MM.1S (cell line): Measurements from ENCODE around the gene XPOT.

Experiments used
- DNase-seq: peaks from one replicate; pipeline ENCODE4 v3.0.0-alpha.2; 2015
- H2AFZ ChIP-seq: fragments of 300-600 bp; sonication (generic); 2 replicates; pipeline ENCODE4 v1.6.0; 2016; ENCODE audit warnings: antibody characterized with exemption, low read length
- H3F3A ChIP-seq: fragments of 300-600 bp; sonication (generic); 2 replicates; pipeline ENCODE4 v1.6.1; 2016; ENCODE audit warnings: mild to moderate bottlenecking, antibody characterized with exemption, low read length, moderate library complexity, mixed read lengths; ENCODE audit not compliant: insufficient read depth
- H3K27ac ChIP-seq: fragments of 300-600 bp; sonication (generic); 2 replicates; pipeline ENCODE4 v1.5.1; 2016; ENCODE audit warnings: mild to moderate bottlenecking, low read length
- H3K27me3 ChIP-seq: fragments of 300-600 bp; sonication (generic); replicated peaks from 2 replicates; pipeline ENCODE4 v1.6.0; 2016; ENCODE audit warnings: low read length; ENCODE audit not compliant: insufficient read depth
- H3K36me3 ChIP-seq: fragments of 300-600 bp; sonication (generic); replicated peaks from 2 replicates; pipeline ENCODE4 v1.6.1; 2016; ENCODE audit warnings: mild to moderate bottlenecking, low read length, mixed read lengths; ENCODE audit not compliant: insufficient read depth
- H3K4me1 ChIP-seq: fragments of 300-600 bp; sonication (generic); 2 replicates; pipeline ENCODE4 v1.6.1; 2016; ENCODE audit warnings: low read length, mixed read lengths
- H3K4me2 ChIP-seq: fragments of 300-600 bp; sonication (generic); 2 replicates; pipeline ENCODE4 v1.6.0; 2016; ENCODE audit warnings: low read depth, low read length
- H3K4me3 ChIP-seq: fragments of 300-600 bp; sonication (generic); 2 replicates; pipeline ENCODE4 v1.5.1; 2016; ENCODE audit warnings: low read length, mixed read lengths
- H3K79me2 ChIP-seq: fragments of 300-600 bp; sonication (generic); 2 replicates; pipeline ENCODE4 v1.6.1; 2016; ENCODE audit warnings: mixed run types, low read length, mixed read lengths
- H3K9ac ChIP-seq: fragments of 300-600 bp; sonication (generic); 2 replicates; pipeline ENCODE4 v1.6.1; 2016; ENCODE audit warnings: low read length, mixed read lengths
- H3K9me2 ChIP-seq: fragments of 300-600 bp; sonication (generic); replicated peaks from 2 replicates; pipeline ENCODE4 v1.6.1; 2016; ENCODE audit warnings: mild to moderate bottlenecking, low read length, mixed read lengths; ENCODE audit not compliant: insufficient read depth
- H3K9me3 ChIP-seq: fragments of 300-600 bp; sonication (generic); replicated peaks from 2 replicates; pipeline ENCODE4 v1.6.1; 2016; ENCODE audit warnings: mild to moderate bottlenecking, low read length, mixed read lengths; ENCODE audit not compliant: insufficient read depth
- H4K20me1 ChIP-seq: fragments of 300-600 bp; sonication (generic); 2 replicates; pipeline ENCODE4 v1.6.1; 2016; ENCODE audit warnings: mild to moderate bottlenecking, low read length, moderate library complexity, mixed read lengths; ENCODE audit not compliant: insufficient read depth
- CTCF ChIP-seq: fragments of 300-600 bp; sonication (generic); IDR thresholded peaks from 2 replicates; pipeline ENCODE4 v1.5.1; 2016; ENCODE audit warnings: antibody characterized with exemption, low read length, mixed read lengths
- EZH2 ChIP-seq: fragments of 300-600 bp; sonication (generic); optimal IDR thresholded peaks from 2 replicates; pipeline ENCODE3; 2017; ENCODE audit warnings: low read depth, mild to moderate bottlenecking, antibody characterized with exemption, low read length, mixed read lengths
- EZH2phosphoT487 ChIP-seq: fragments of 300-600 bp; sonication (generic); IDR thresholded peaks from 2 replicates; pipeline ENCODE4 v1.6.1; 2018; ENCODE audit warnings: antibody characterized with exemption, low read length

XPOT gene

GRCh38 chr12:64469455-64470142 is 65.4 kb downstream of the XPOT start:
- Histone ChIP-seq H4K20me1 (no peaks in the 10 kb centered on the region), H2AFZ (no peak overlapping the region), H3K9me2 (no peaks in the 10 kb centered on the region), H3K36me3 (peaks cover 7% of the 10 kb centered on the region; the same call in 1 of the 2 replicates), H3K9ac (no peak overlapping the region), H3K9me3 (no peaks in the 10 kb centered on the region), H3K79me2 (peaks cover 12% of the 10 kb centered on the region), H3K4me3 (no peak overlapping the region), H3K27me3 (no peaks in the 10 kb centered on the region), H3K4me1 (no peaks in the 10 kb centered on the region), H3K4me2 (no peak overlapping the region), H3F3A (no peaks in the 10 kb centered on the region), H3K27ac (no peak overlapping the region)
- no peak for DNase-seq
- no peak for TF ChIP-seq EZH2phosphoT487
- TF ChIP-seq EZH2, result no peak
- TF ChIP-seq CTCF, result no peak

GRCh38 chr12:64470495-64470894 is 66.3 kb downstream of the XPOT start:
- H3K4me3 ChIP-seq, result no peak overlapping the region
- no peak overlapping the region for H3K27ac ChIP-seq
- no peaks in the 10 kb centered on the region for H3K9me3 ChIP-seq
- H4K20me1 ChIP-seq, result no peaks in the 10 kb centered on the region
- no peak for DNase-seq
- H3K4me2 ChIP-seq, result no peak overlapping the region
- TF ChIP-seq CTCF, result no peak
- TF ChIP-seq EZH2, result no peak
- TF ChIP-seq EZH2phosphoT487, result no peak
- no peaks in the 10 kb centered on the region for H3K9me2 ChIP-seq
- no peaks in the 10 kb centered on the region for H3K27me3 ChIP-seq
- no peaks in the 10 kb centered on the region for H3K4me1 ChIP-seq
- H3K36me3 ChIP-seq, result peaks cover 14% of the 10 kb centered on the region; the same call in 1 of the 2 replicates
- H3F3A ChIP-seq, result no peaks in the 10 kb centered on the region
- no peak overlapping the region for H3K9ac ChIP-seq
- H2AFZ ChIP-seq, result no peak overlapping the region
- H3K79me2 ChIP-seq, result peaks cover 21% of the 10 kb centered on the region

- H3K4me1 ChIP-seq, result no peaks in the 10 kb centered on the region
- H3K9me3 ChIP-seq, result no peaks in the 10 kb centered on the region
- no peak for TF ChIP-seq EZH2
- no peak for TF ChIP-seq CTCF
- TF ChIP-seq EZH2phosphoT487, result no peak
- H3K27me3 ChIP-seq, result no peaks in the 10 kb centered on the region
- no peak overlapping the region for H3K27ac ChIP-seq
- no peak for DNase-seq
- H2AFZ ChIP-seq, result no peak overlapping the region
- H3K79me2 ChIP-seq, result peaks cover 44% of the 10 kb centered on the region
- H4K20me1 ChIP-seq, result no peaks in the 10 kb centered on the region
- no peak overlapping the region for H3K4me2 ChIP-seq
- peaks cover 17% of the 10 kb centered on the region; the same call in 1 of the 2 replicates for H3K36me3 ChIP-seq
- H3K9me2 ChIP-seq, result no peaks in the 10 kb centered on the region
- H3K4me3 ChIP-seq, result no peak overlapping the region
- H3K9ac ChIP-seq, result no peak overlapping the region
- no peaks in the 10 kb centered on the region for H3F3A ChIP-seq
Observed at GRCh38 chr12:64473176-64473575, 69.0 kb downstream of the XPOT start.
